Neural cell (in vitro differentiated cells): Measurements from ENCODE around the gene SLC9A5. TPM values are rescaled to one million over a fixed set of nuclear protein-coding genes. Genes with fewer than 3 reads are reported as not detected.

Experiments
- polyA plus RNA-seq: library from polyadenylated mRNA; depleted of rRNA; stranded (reverse); fragments of >200 nt; gene quantifications from 2 replicates; pipeline ENCODE4 v1.2.3, GENCODE V29; 2014
- small RNA-seq, 3 experiments: library from RNA; depleted of rRNA; stranded (forward); fragments of <200 nt; gene quantifications; one replicate each; pipeline ENCODE3, GENCODE V24; 2012

Gene SLC9A5
- polyA plus RNA-seq, 1 donor from 2014 or later: 1.8 TPM

Small RNA genes within 50 kb of the gene (small RNA-seq; reads per million reads assigned to genes)
- 112 to 168 (median 129) reads per million in 3 experiments for gene MIR328

Other genes starting within 250 kb of the SLC9A5 start
- 31.1 and 32.6 TPM in 2 replicates for gene CBFB, start 219.8 kb upstream of the SLC9A5 start, polyA plus RNA-seq
- 9.8 and 25.9 TPM in 2 replicates for gene PHAF1, start 139.0 kb upstream of the SLC9A5 start, polyA plus RNA-seq
- gene B3GNT9, start 98.0 kb upstream of the SLC9A5 start, polyA plus RNA-seq: not detected in 2 replicates
- 0.96 TPM in 1 of 2 replicates, not detected in the other for gene TRADD, start 89.1 kb upstream of the SLC9A5 start, polyA plus RNA-seq
- 1.2 and 2.8 TPM in 2 replicates for gene FBXL8, start 89.0 kb upstream of the SLC9A5 start, polyA plus RNA-seq
- 12.7 and 27.9 TPM in 2 replicates for gene HSF4, start 84.2 kb upstream of the SLC9A5 start, polyA plus RNA-seq
- gene NOL3, start 78.4 kb upstream of the SLC9A5 start, polyA plus RNA-seq: 8.4 and 17.0 TPM in 2 replicates
- gene MATCAP1, start 65.0 kb upstream of the SLC9A5 start, polyA plus RNA-seq: 323 and 356 TPM in 2 replicates
- 0.43 and 0.96 TPM in 2 replicates for gene EXOC3L1, start 58.8 kb upstream of the SLC9A5 start, polyA plus RNA-seq
- gene E2F4, start 56.8 kb upstream of the SLC9A5 start, polyA plus RNA-seq: 112 and 140 TPM in 2 replicates
- gene ELMO3, start 49.8 kb upstream of the SLC9A5 start, polyA plus RNA-seq: 2.2 and 3.5 TPM in 2 replicates
- 39.2 and 53.5 TPM in 2 replicates for gene TMEM208, start 21.8 kb upstream of the SLC9A5 start, polyA plus RNA-seq
- gene FHOD1, start 1.5 kb upstream of the SLC9A5 start, polyA plus RNA-seq: 0.92 and 6.3 TPM in 2 replicates
- gene PLEKHG4, start 30.6 kb downstream of the SLC9A5 start, polyA plus RNA-seq: 0.28 and 1.3 TPM in 2 replicates
- 0.45 and 3.3 TPM in 2 replicates for gene KCTD19, start 77.8 kb downstream of the SLC9A5 start, polyA plus RNA-seq
- 0.44 and 1.6 TPM in 2 replicates for gene LRRC36, start 77.8 kb downstream of the SLC9A5 start, polyA plus RNA-seq
- 1.1 and 2.7 TPM in 2 replicates for gene TPPP3, start 144.5 kb downstream of the SLC9A5 start, polyA plus RNA-seq
- gene ZDHHC1, start 167.5 kb downstream of the SLC9A5 start, polyA plus RNA-seq: 1.7 TPM in 1 of 2 replicates, not detected in the other
- gene HSD11B2, start 182.1 kb downstream of the SLC9A5 start, polyA plus RNA-seq: 0.24 and 2.8 TPM in 2 replicates
- gene ATP6V0D1, start 232.2 kb downstream of the SLC9A5 start, polyA plus RNA-seq: 188 and 195 TPM in 2 replicates
- gene AGRP, start 234.6 kb downstream of the SLC9A5 start, polyA plus RNA-seq: not detected in 2 replicates